PC-9 (cell line): ENCODE results near the gene USP17L21. TPM values are rescaled to one million over a fixed set of nuclear protein-coding genes. Genes with fewer than 3 reads are reported as not detected.
"Not testable (repeated sequence)": the region's sequence is repeated elsewhere in the genome, so short reads cannot be mapped to it uniquely, and the experiment has no call there.

Source experiments
- Bru-seq: library from RNA; stranded (reverse); fragments of 400-500 nt; gene quantifications from one replicate; lab custom pipeline; 2021; lab: Mats Ljungman, UMichigan
- BruChase-seq, 2 experiments: library from RNA; stranded (reverse); fragments of 400-500 nt; gene quantifications; one replicate each; lab custom pipeline; 2021; lab: Mats Ljungman, UMichigan
- BruUV-seq: library from RNA; stranded (reverse); fragments of 400-500 nt; replicated peaks from 2 replicates; lab custom pipeline; 2021; lab: Mats Ljungman, UMichigan
- CTCF ChIA-PET: fragments of 300-600 bp; sonication (Branson Sonifier 250); formaldehyde crosslinking; loops from one replicate; lab custom pipeline; 2022; ENCODE audit warnings: antibody characterized with exemption; lab: Charles Lee
- POLR2A ChIA-PET: fragments of 300-600 bp; sonication (Branson Sonifier 250); formaldehyde crosslinking; loops from one replicate; lab custom pipeline; 2022; ENCODE audit warnings: antibody characterized with exemption; ENCODE audit not compliant: unreplicated experiment; lab: Charles Lee
- DNase-seq, 2 experiments: peaks; one replicate each; pipeline versions ENCODE4 v3.0.0 to v3.0.0-alpha.2; 2015 to 2022; ENCODE audit warnings: mixed read lengths in 1 of 2
- H2AFZ ChIP-seq: fragments of 200-600 bp; sonication (generic); 2 replicates; pipeline ENCODE4 v1.8.1; 2017; ENCODE audit warnings: antibody characterized with exemption
- H3F3A ChIP-seq: fragments of 200-600 bp; sonication (generic); 2 replicates; pipeline ENCODE4 v1.8.1; 2017; ENCODE audit warnings: antibody characterized with exemption, mild to moderate bottlenecking, low read depth; ENCODE audit not compliant: insufficient read depth
- H3K27ac ChIP-seq: fragments of 200-600 bp; sonication (generic); 2 replicates; pipeline ENCODE4 v1.6.1; 2016; ENCODE audit warnings: mixed run types
- H3K27me3 ChIP-seq: fragments of 200-600 bp; sonication (generic); 2 replicates; pipeline ENCODE4 v1.6.1; 2016; ENCODE audit warnings: low read depth, mixed run types; ENCODE audit not compliant: insufficient read depth
- H3K36me3 ChIP-seq: fragments of 200-600 bp; sonication (generic); 2 replicates; pipeline ENCODE4 v1.6.1; 2016; ENCODE audit warnings: low read depth, mixed run types
- H3K4me1 ChIP-seq: fragments of 200-600 bp; sonication (generic); replicated peaks from 2 replicates; pipeline ENCODE4 v1.6.1; 2016; ENCODE audit warnings: mixed run types; ENCODE audit not compliant: insufficient read depth
- H3K4me2 ChIP-seq: fragments of 200-600 bp; sonication (generic); 2 replicates; pipeline ENCODE4 v1.6.1; 2017; ENCODE audit warnings: mixed run types
- H3K4me3 ChIP-seq: fragments of 200-600 bp; sonication (generic); 2 replicates; pipeline ENCODE4 v1.6.1; 2016; ENCODE audit warnings: mixed run types
- H3K79me2 ChIP-seq: fragments of 200-600 bp; sonication (generic); 2 replicates; pipeline ENCODE4 v1.6.1; 2017; ENCODE audit warnings: low read depth, mixed run types
- H3K9me2 ChIP-seq: fragments of 200-600 bp; sonication (generic); 2 replicates; pipeline ENCODE4 v1.8.1; 2017; ENCODE audit warnings: mild to moderate bottlenecking; ENCODE audit not compliant: insufficient read depth
- H3K9me3 ChIP-seq: fragments of 200-600 bp; sonication (generic); 2 replicates; pipeline ENCODE4 v1.8.1; 2016; ENCODE audit warnings: low read depth; ENCODE audit not compliant: insufficient read depth
- H4K20me1 ChIP-seq: fragments of 200-600 bp; sonication (generic); 2 replicates; pipeline ENCODE4 v1.8.1; 2017; ENCODE audit not compliant: insufficient read depth
- intact Hi-C: fragments of 100-400 bp; cut with micrococcal nuclease; formaldehyde crosslinking; loops from one replicate; pipeline ENCODE4 v1.10.0; 2022; ENCODE audit not compliant: unreplicated experiment
- long read RNA-seq: library from polyadenylated mRNA; stranded (forward); transcript quantifications from one replicate; pipeline ENCODE4 v2.0.0, GENCODE V29; 2022
- total RNA-seq: library from RNA; stranded (reverse); gene quantifications from 2 replicates; pipeline ENCODE4 v1.2.3, GENCODE V29; 2021

The USP17L21 gene
- total RNA-seq (not detected in 2 replicates), Bru-seq, nascent RNA (not detected), BruChase-seq, experiment 1, labeled RNA remaining after a 2-hour chase (not detected), BruChase-seq, experiment 2, labeled RNA remaining after a 6-hour chase (not detected)
- long read RNA-seq, result 0 reads

- H3F3A ChIP-seq, H3K9me3 ChIP-seq, H3K4me3 ChIP-seq, H3K79me2 ChIP-seq, H3K9me2 ChIP-seq, H3K4me2 ChIP-seq, H3K36me3 ChIP-seq, POLR2A ChIA-PET, H4K20me1 ChIP-seq, DNase-seq, BruUV-seq, CTCF ChIA-PET, H3K27ac ChIP-seq, H3K4me1 ChIP-seq, H2AFZ ChIP-seq, intact Hi-C loops, H3K27me3 ChIP-seq: not testable (repeated sequence)
These were observed at the start of gene USP17L21 for GRCh38 chr4:9262572-9262971. USP17L21 (plus strand) TSS chr4:9262872; CDS start chr4:9262872, 0 bp downstream.

GRCh38 chr4:9214701-9215100, 48.0 kb upstream of the USP17L21 start:
- H3K27me3 ChIP-seq, H3K36me3 ChIP-seq, H3K79me2 ChIP-seq, H3K9me3 ChIP-seq, H3K27ac ChIP-seq, POLR2A ChIA-PET, H3K9me2 ChIP-seq, H4K20me1 ChIP-seq, H3K4me2 ChIP-seq, H3K4me1 ChIP-seq, DNase-seq, BruUV-seq, H3K4me3 ChIP-seq, CTCF ChIA-PET, intact Hi-C loops, H3F3A ChIP-seq, H2AFZ ChIP-seq: not testable (repeated sequence)

GRCh38 chr4:9215105-9215504, 47.6 kb upstream of the USP17L21 start, which contains the start of gene USP17L11:
USP17L11 (plus strand) TSS chr4:9215405; CDS start chr4:9215405, 0 bp downstream.
- H3K36me3 ChIP-seq, H3K27me3 ChIP-seq, H3K9me2 ChIP-seq, BruUV-seq, intact Hi-C loops, H4K20me1 ChIP-seq, H3K79me2 ChIP-seq, CTCF ChIA-PET, H3K4me2 ChIP-seq, POLR2A ChIA-PET, DNase-seq, H3K4me3 ChIP-seq, H3K4me1 ChIP-seq, H3K9me3 ChIP-seq, H3F3A ChIP-seq, H3K27ac ChIP-seq, H2AFZ ChIP-seq: not testable (repeated sequence)

GRCh38 chr4:9219852-9220251, 42.8 kb upstream of the USP17L21 start, which contains the start of gene USP17L12:
USP17L12 (plus strand) TSS chr4:9220152; CDS start chr4:9220152, 0 bp downstream.
- H3K36me3 ChIP-seq, H3K4me1 ChIP-seq, DNase-seq, H3K4me2 ChIP-seq, H3K9me3 ChIP-seq, H3F3A ChIP-seq, H3K27ac ChIP-seq, H3K79me2 ChIP-seq, H2AFZ ChIP-seq, H3K9me2 ChIP-seq, H3K27me3 ChIP-seq, intact Hi-C loops, H4K20me1 ChIP-seq, CTCF ChIA-PET, POLR2A ChIA-PET, BruUV-seq, H3K4me3 ChIP-seq: not testable (repeated sequence)

GRCh38 chr4:9224596-9224995, 38.1 kb upstream of the USP17L21 start, which contains the start of gene USP17L13:
USP17L13 (plus strand) TSS chr4:9224896; CDS start chr4:9224896, 0 bp downstream.
- intact Hi-C loops, H3K36me3 ChIP-seq, DNase-seq, H3K9me2 ChIP-seq, BruUV-seq, CTCF ChIA-PET, H3K9me3 ChIP-seq, H2AFZ ChIP-seq, H3K27ac ChIP-seq, POLR2A ChIA-PET, H3K79me2 ChIP-seq, H4K20me1 ChIP-seq, H3F3A ChIP-seq, H3K4me1 ChIP-seq, H3K4me3 ChIP-seq, H3K27me3 ChIP-seq, H3K4me2 ChIP-seq: not testable (repeated sequence)

- H3K4me2 ChIP-seq, intact Hi-C loops, H3K9me2 ChIP-seq, H3K36me3 ChIP-seq, H3K27ac ChIP-seq, H3K27me3 ChIP-seq, H3K79me2 ChIP-seq, CTCF ChIA-PET, DNase-seq, POLR2A ChIA-PET, H3K4me1 ChIP-seq, H4K20me1 ChIP-seq, H2AFZ ChIP-seq, BruUV-seq, H3K4me3 ChIP-seq, H3F3A ChIP-seq, H3K9me3 ChIP-seq: not testable (repeated sequence)
These were observed 32.4 kb upstream of the USP17L21 start for GRCh38 chr4:9230249-9230648.

GRCh38 chr4:9234085-9234484, 28.6 kb upstream of the USP17L21 start, which contains the start of gene USP17L15:
USP17L15 (plus strand) TSS chr4:9234385; CDS start chr4:9234385, 0 bp downstream.
- H3K4me1 ChIP-seq, BruUV-seq, POLR2A ChIA-PET, H3K27ac ChIP-seq, H4K20me1 ChIP-seq, CTCF ChIA-PET, H3K9me2 ChIP-seq, H3K36me3 ChIP-seq, DNase-seq, H3K27me3 ChIP-seq, H3K4me2 ChIP-seq, H3K79me2 ChIP-seq, H2AFZ ChIP-seq, H3F3A ChIP-seq, H3K9me3 ChIP-seq, H3K4me3 ChIP-seq, intact Hi-C loops: not testable (repeated sequence)
